Ishikawa (cell line): Measurements from ENCODE around the gene APC2.

Experiments
- CEBPB ChIP-seq: IDR thresholded peaks from 2 replicates; pipeline ENCODE4 v1.6.1; 2012
- EGR1 ChIP-seq: IDR thresholded peaks from 2 replicates; pipeline ENCODE4 v1.6.1; 2012
- EP300 ChIP-seq: IDR thresholded peaks from 2 replicates; pipeline ENCODE4 v1.6.1; 2012; ENCODE audit warnings: borderline replicate concordance
- FOXM1 ChIP-seq: IDR thresholded peaks from 2 replicates; pipeline ENCODE4 v1.6.1; 2012; ENCODE audit warnings: low read depth, borderline replicate concordance
- RAD21 ChIP-seq: IDR thresholded peaks from 2 replicates; pipeline ENCODE4 v1.6.1; 2012; ENCODE audit warnings: low read depth
- TCF12 ChIP-seq: IDR thresholded peaks from 2 replicates; pipeline ENCODE4 v1.6.1; 2012; ENCODE audit warnings: low read depth
- TEAD4 ChIP-seq: IDR thresholded peaks from 2 replicates; pipeline ENCODE4 v1.6.1; 2012
- YY1 ChIP-seq: IDR thresholded peaks from 2 replicates; pipeline ENCODE4 v1.6.1; 2012; ENCODE audit warnings: low read depth
- TF ChIP-seq, protein P1 (sequence below): IDR thresholded peaks from 2 replicates; pipeline ENCODE4 v1.6.1; 2012
- TF ChIP-seq, protein P2 (sequence below): IDR thresholded peaks from 2 replicates; pipeline ENCODE4 v1.6.1; 2012; ENCODE audit warnings: low read depth, mild to moderate bottlenecking

DNA sequence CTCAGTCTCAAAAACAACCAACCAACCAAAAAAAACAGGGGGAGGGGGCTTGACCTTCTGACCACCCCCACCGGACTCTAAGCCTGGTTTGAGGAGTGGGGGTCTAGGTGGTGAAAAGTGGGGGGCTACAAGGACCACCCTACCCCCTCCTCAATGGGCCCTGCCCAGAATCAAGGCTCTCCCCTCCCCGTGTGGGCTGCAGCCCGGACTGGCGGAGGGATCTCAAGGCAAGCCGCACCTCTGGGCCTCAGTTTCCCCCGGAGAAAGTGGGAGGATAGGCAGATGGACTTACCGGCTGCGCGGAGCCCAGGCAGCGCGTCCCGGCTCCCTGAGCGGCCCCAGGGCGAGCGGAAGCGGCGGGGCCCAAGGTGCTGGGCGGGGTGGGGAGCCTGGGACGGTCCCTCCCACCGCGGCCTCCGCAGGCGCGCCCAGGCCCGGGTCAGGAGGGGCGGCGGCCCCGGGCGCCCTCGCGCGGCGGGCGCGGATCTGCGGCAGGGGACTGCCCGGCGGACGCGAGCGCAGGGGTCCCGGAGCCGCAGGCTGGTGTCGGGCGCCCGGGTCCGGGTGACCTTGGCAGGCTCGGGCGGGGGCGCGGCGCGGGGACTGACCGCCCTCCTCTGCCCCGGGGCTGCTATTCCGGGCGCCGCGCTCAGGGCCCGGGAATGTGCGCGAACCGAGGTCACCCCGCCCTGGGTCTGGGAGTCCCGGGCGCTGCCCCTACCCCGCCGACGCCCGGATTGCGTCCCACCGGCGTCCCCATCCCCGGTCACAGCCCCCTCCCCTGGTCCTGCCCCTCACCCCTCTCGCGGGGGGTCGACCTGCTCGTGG, 63.0 kb downstream of the APC2 start, which contains the start of gene ADAMTSL5:
- TF ChIP-seq YY1 = no peak
- no peak for TF ChIP-seq FOXM1
- TF ChIP-seq, protein P1, sequence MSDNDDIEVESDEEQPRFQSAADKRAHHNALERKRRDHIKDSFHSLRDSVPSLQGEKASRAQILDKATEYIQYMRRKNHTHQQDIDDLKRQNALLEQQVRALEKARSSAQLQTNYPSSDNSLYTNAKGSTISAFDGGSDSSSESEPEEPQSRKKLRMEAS = no peak
- no peak for TF ChIP-seq CEBPB
- no peak for TF ChIP-seq EGR1
- TF ChIP-seq TCF12 = no peak
- TF ChIP-seq RAD21 = peak; percentile 21; the same call in 1 of the 2 replicates
- TF ChIP-seq EP300 = no peak
- no peak; the same call in 1 of the 2 replicates for TF ChIP-seq TEAD4
- TF ChIP-seq, protein P2, sequence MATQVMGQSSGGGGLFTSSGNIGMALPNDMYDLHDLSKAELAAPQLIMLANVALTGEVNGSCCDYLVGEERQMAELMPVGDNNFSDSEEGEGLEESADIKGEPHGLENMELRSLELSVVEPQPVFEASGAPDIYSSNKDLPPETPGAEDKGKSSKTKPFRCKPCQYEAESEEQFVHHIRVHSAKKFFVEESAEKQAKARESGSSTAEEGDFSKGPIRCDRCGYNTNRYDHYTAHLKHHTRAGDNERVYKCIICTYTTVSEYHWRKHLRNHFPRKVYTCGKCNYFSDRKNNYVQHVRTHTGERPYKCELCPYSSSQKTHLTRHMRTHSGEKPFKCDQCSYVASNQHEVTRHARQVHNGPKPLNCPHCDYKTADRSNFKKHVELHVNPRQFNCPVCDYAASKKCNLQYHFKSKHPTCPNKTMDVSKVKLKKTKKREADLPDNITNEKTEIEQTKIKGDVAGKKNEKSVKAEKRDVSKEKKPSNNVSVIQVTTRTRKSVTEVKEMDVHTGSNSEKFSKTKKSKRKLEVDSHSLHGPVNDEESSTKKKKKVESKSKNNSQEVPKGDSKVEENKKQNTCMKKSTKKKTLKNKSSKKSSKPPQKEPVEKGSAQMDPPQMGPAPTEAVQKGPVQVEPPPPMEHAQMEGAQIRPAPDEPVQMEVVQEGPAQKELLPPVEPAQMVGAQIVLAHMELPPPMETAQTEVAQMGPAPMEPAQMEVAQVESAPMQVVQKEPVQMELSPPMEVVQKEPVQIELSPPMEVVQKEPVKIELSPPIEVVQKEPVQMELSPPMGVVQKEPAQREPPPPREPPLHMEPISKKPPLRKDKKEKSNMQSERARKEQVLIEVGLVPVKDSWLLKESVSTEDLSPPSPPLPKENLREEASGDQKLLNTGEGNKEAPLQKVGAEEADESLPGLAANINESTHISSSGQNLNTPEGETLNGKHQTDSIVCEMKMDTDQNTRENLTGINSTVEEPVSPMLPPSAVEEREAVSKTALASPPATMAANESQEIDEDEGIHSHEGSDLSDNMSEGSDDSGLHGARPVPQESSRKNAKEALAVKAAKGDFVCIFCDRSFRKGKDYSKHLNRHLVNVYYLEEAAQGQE = no peak
